ENCODE data around the gene PCDHGA2. TPM values are rescaled to one million over a fixed set of nuclear protein-coding genes. Genes with fewer than 3 reads are reported as not detected.

PCDHGA2 gene
- total and polyA plus RNA-seq, 9 of the 15 experiments (the other 6 are each of a cell fraction or from before 2014, with no cell fraction given), result 0.07 to 0.27 (median 0.15) TPM; not detected in 2

DNA sequence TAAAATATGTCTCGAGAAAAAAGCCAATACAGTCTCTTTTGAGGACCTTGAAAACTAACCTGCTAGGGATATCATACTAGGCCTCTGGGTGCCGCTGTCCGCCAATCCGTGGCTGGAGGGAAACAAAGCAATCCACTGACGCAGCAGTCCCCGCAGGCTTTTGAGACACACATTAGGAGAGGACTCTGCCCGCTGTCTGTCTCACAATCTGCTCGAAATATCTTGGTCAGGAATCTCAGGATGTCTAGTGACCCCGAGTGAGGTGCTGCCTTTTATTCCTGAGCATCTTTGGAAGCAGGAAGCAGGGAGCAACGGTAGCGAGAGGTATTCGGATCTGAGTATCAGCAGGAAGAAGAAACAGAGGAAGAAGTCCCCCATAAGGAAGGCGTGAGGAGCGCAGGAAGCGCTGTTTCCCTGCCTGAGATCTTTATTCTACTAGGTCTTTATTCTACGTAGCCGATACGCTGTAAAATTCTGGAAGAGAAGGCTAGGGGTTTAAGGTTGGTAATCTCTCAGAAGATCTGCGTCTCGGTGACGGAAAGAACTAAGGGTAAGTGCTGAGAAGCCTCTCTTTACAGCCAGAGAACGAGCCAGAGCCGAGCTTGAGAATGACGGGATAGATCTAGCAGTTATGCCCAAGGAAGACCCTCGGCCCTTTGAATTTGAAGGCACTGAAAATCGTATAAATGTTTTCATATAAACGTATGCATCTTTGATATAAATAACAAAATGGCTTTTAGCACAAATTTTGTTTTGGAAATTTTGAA, 12.3 kb upstream of the PCDHGA2 start (continued):
- TF ChIP-seq KAT8 (IDR thresholded peaks at IDR 0.05; ENCODE audit: low read depth) (no peak), C11orf30 (IDR thresholded peaks at IDR 0.05; ENCODE audit: low read depth) (peak; percentile 67), ASH1L (IDR thresholded peaks at IDR 0.05; ENCODE audit: borderline replicate concordance, low read depth, partially characterized antibody) (peak; percentile 22), ARID1B (IDR thresholded peaks at IDR 0.05) (no peak; the same call in 1 of the 2 replicates), CBFB (CRISPR knock-in tag; IDR thresholded peaks at IDR 0.05) (peak; percentile 37; the same call in 1 of the 2 replicates), PHF8 (IDR thresholded peaks at IDR 0.05; ENCODE audit: borderline replicate concordance, low read length) (peak; percentile 21; the same call in 1 of the 2 replicates), ATF1 (CRISPR knock-in tag; IDR thresholded peaks at IDR 0.05) (no peak), ATF1 (tag; IDR thresholded peaks at IDR 0.05) (peak; percentile 73), MIER1 (IDR thresholded peaks at IDR 0.05; ENCODE audit: low read depth) (0 out of 2 replicates have a peak, but pooled peaks have one; percentile 19), SP1 (CRISPR knock-in tag; IDR thresholded peaks at IDR 0.05) (no peak), TOE1 (IDR thresholded peaks at IDR 0.05; ENCODE audit: borderline replicate concordance) (0 out of 2 replicates have a peak, but pooled peaks have one; percentile 35), TOE1 (CRISPR knock-in tag; IDR thresholded peaks at IDR 0.05; ENCODE audit: borderline replicate concordance, low read depth) (no peak), NFIC (IDR thresholded peaks at IDR 0.05) (peak; percentile 1; the same call in 1 of the 2 replicates), ZNF766 (CRISPR knock-in tag; conservative IDR thresholded peaks at IDR 0.05) (0 out of 2 replicates have a peak, but pooled peaks have one; percentile 29), MAZ (CRISPR knock-in tag; conservative IDR thresholded peaks at IDR 0.05 in 1 of 2, IDR thresholded peaks at IDR 0.05 in 1 of 2) (peak in 1 of 2 experiments; percentile 66; a peak in 2 of 4 replicates), ZNF589 (CRISPR knock-in tag; IDR thresholded peaks at IDR 0.05; ENCODE audit: low read depth) (no peak), HDAC2 (IDR thresholded peaks at IDR 0.05) (peak; percentile 47; the same call in 1 of the 2 replicates), FOS (IDR thresholded peaks at IDR 0.05; ENCODE audit: extremely low read depth, insufficient read length) (no peak), SMARCA4 (IDR thresholded peaks at IDR 0.05) (peak; percentile 56; the same call in 1 of the 2 replicates), POLR2AphosphoS5 (IDR thresholded peaks at IDR 0.05; ENCODE audit: control insufficient read depth, insufficient read depth, low read depth, low read length) (peak; percentile 60; the same call in 1 of the 2 replicates), ZBTB7A (IDR thresholded peaks at IDR 0.05; ENCODE audit: borderline replicate concordance, control insufficient read depth, low read depth, low read length) (peak; percentile 36; the same call in 1 of the 2 replicates), ZNF174 (CRISPR knock-in tag; IDR thresholded peaks at IDR 0.05) (no peak), SAFB2 (IDR thresholded peaks at IDR 0.05; ENCODE audit: borderline replicate concordance, low read depth, low read length, severe bottlenecking) (no peak)
- TF ChIP-seq, protein P1, sequence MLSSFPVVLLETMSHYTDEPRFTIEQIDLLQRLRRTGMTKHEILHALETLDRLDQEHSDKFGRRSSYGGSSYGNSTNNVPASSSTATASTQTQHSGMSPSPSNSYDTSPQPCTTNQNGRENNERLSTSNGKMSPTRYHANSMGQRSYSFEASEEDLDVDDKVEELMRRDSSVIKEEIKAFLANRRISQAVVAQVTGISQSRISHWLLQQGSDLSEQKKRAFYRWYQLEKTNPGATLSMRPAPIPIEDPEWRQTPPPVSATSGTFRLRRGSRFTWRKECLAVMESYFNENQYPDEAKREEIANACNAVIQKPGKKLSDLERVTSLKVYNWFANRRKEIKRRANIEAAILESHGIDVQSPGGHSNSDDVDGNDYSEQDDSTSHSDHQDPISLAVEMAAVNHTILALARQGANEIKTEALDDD (IDR thresholded peaks at IDR 0.05), result peak; percentile 33; the same call in 1 of the 2 replicates
- TF ChIP-seq, protein P2, sequence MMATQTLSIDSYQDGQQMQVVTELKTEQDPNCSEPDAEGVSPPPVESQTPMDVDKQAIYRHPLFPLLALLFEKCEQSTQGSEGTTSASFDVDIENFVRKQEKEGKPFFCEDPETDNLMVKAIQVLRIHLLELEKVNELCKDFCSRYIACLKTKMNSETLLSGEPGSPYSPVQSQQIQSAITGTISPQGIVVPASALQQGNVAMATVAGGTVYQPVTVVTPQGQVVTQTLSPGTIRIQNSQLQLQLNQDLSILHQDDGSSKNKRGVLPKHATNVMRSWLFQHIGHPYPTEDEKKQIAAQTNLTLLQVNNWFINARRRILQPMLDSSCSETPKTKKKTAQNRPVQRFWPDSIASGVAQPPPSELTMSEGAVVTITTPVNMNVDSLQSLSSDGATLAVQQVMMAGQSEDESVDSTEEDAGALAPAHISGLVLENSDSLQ (IDR thresholded peaks at IDR 0.05), result peak; percentile 55
- TF ChIP-seq, protein P3, sequence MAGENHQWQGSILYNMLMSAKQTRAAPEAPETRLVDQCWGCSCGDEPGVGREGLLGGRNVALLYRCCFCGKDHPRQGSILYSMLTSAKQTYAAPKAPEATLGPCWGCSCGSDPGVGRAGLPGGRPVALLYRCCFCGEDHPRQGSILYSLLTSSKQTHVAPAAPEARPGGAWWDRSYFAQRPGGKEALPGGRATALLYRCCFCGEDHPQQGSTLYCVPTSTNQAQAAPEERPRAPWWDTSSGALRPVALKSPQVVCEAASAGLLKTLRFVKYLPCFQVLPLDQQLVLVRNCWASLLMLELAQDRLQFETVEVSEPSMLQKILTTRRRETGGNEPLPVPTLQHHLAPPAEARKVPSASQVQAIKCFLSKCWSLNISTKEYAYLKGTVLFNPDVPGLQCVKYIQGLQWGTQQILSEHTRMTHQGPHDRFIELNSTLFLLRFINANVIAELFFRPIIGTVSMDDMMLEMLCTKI (IDR thresholded peaks at IDR 0.05; ENCODE audit: partially characterized antibody), result no peak
